Parietal lobe (tissue), 1 donor: ENCODE results near the gene RNASE13. TPM values are rescaled to one million over a fixed set of nuclear protein-coding genes. Genes with fewer than 3 reads are reported as not detected.

ENCODE experiments used
- total RNA-seq: library from RNA; depleted of rRNA; stranded (reverse); fragments of >200 nt; gene quantifications from one replicate; pipeline ENCODE4 v1.2.3, GENCODE V29; 2014

Gene RNASE13, protein sequence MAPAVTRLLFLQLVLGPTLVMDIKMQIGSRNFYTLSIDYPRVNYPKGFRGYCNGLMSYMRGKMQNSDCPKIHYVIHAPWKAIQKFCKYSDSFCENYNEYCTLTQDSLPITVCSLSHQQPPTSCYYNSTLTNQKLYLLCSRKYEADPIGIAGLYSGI
- total RNA-seq = not detected

DNA sequence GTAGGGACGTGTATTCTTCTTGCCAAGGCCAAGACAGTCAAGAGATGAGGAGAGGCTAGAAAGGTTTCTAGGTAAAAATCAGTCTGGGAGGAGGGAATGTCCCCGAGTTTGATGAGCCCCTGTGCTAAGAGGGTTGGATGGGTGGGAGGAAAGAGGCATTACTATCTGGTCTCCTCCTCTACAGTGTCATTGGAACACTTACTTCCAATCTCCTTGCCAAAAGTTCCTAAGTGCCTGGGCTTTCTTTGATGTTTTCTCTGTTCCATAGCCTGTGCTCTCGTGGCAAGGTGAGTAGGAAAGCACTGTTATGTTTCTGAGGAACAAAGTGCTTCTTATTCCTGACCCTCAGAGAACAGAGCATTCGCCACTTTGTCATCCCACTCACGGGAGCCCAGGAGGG lies at the start of gene RNASE13:
Gene RNASE13, minus strand, starts transcription at position 101 of the 400 bp plus-strand sequence. CDS start 519 bp downstream, outside the sequence.

DNA sequence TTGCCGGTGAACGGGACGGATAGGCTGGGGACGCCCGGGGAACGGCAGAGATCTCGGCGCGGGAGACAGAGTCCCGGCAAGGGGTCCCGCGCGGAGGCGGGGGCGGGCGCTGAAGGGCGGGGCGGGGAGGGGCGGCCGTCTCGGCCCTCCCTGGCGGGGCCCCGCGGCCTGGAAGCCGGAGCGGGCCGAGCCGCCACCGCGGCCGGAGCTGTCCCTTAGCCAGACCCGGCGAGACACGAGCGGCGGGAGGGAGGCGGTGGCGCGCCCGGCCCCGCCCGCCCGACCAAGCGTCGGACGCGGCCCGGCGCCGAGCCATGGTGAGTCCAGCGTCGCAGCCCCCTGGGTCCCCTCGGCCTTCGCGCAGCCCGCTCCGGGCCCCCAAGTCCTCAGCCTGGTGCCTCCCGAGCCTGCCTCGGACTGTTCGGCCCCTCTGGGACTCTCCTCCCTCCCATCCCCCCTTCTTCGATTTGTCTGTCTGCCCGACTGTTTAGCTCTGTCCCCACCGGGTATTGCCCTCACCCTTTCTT lies 35.5 kb upstream of the RNASE13 start, which contains the start of gene ARHGEF40:
Gene ARHGEF40, plus strand, starts transcription at position 222 of the 527 bp plus-strand sequence. Its CDS starts 93 bp downstream, at position 315.

DNA sequence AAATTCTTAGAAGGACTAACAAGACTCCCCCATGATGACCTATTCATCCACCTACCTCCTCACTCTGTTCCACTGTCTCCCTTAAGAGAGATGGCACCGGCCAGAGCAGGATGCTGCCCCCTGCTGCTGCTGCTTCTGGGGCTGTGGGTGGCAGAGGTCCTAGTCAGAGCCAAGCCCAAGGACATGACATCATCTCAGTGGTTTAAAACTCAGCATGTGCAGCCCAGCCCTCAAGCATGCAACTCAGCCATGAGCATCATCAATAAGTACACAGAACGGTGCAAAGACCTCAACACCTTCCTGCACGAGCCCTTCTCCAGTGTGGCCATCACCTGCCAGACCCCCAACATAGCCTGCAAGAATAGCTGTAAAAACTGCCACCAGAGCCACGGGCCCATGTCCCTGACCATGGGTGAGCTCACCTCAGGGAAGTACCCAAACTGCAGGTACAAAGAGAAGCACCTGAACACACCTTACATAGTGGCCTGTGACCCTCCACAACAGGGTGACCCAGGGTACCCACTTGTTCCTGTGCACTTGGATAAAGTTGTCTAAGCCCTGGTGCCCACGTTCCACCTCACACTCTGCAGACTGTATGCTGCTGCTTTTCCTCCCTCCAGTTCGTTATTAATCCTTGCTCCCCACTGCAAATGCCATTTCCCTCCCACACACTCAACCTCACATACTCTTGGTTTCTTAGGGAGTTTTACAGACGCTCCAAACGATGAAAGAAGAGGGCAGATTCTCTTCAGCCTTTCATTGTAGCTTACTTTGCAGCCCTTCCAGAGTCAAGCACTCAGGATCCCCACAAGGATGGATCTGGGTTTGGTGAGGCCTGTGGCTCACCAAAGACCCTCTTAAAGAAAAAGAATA lies 23.4 kb upstream of the RNASE13 start, which contains the start of gene RNASE8:
Gene RNASE8, plus strand, starts transcription at position 20 of the 873 bp plus-strand sequence. Its CDS starts 71 bp downstream, at position 91.

DNA sequence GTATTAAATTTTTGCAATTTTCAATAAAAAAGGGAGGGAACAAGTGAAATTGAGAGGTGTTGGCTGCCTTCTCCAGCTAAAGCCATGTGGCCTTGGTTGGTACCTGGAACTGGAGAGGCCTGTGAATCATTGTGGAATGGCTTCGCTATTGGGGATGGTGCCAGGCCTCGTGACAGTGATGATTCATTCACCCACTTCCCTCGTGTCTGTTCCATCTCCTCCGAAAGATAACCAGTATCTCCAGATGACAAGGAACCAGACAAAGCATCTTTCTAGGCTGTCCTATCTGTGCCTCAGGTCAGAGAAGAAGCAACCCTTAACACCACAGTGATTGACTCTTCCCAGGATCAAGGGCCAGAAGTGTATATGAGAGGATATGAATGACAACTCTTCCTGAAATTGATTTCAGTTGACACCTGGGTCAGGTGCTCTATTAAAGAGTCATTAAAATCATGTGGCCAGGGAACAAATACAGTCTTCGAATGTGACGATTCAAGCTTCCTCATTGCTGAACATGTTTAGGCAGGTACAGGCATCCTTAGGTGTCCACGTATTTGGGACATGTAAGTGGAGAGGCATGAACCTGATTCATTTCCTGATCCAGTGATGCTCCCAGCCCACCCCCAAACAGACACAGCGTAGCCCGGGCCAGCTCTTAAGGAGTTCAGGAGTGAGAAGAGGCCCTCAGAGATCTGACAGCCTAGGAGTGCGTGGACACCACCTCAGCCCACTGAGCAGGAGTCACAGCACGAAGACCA lies 7.2 kb upstream of the RNASE13 start, which contains the start of gene RNASE7:
Gene RNASE7, plus strand, starts transcription at position 687 of the 758 bp plus-strand sequence. CDS start 631 bp downstream, outside the sequence.

DNA sequence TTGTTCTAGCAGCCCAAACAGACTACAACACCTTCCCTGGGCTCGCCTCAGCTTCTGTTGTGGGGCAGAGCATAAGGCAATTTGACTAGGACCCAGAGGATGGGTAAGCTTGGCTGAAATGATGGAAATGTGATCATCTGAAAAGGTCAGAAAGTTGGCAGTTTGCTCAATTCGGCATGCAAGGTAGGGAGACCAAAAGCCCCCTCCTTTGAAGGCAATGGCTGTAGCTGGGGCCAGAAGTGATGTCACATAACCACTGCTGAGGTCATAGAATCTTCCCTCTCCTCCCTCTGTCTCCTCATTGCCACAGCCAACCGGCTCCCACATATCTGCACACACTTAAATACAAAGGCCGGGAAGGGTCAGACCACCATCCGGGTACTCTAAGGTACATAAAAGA lies 4.7 kb downstream of the RNASE13 start, which contains the start of gene TPPP2:
Gene TPPP2, plus strand, starts transcription at position 301 of the 400 bp plus-strand sequence. CDS start 365 bp downstream, outside the sequence.

DNA sequence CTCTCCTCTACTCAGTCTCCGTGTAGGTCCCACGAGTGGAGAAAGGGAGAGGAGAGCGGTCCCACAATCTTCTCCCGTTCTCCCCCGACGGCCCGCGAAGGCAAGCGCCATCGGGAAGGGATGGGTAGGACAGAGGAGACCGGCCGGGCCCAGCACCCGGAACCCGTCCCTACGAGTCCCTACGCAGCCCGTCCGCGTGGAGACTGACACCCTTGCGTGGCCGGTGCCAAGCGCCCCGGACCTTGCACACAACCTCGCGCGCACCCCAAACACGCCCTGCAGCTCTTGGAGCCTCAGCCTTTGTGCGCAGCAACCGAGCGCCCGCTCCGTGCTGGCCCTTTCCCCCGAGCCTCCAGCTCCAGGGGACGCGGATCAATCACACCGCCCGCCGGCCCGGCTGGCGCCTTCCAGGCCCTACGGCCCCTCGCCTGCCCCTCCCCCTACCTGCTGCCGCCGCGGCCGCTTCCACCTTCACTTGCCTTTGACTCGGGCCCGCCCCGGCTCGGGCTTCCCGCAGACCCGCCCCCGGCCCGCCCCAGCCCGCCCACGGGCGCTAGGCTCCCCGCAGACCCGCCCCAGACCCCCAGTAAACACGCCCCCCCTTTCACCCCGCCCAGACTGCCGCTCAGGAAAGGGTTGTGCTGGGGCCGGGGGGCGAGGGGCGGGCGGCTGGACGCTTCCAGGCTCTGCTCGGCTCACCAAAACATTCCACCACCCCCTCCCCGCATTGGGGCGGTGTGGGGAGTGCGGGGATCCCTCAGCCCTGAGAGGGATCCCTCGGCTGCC lies 9.8 kb downstream of the RNASE13 start, which contains the start of gene NDRG2:
Gene NDRG2, minus strand, starts transcription at position 477 of the 786 bp plus-strand sequence. CDS start 1,746 bp downstream, outside the sequence.

DNA sequence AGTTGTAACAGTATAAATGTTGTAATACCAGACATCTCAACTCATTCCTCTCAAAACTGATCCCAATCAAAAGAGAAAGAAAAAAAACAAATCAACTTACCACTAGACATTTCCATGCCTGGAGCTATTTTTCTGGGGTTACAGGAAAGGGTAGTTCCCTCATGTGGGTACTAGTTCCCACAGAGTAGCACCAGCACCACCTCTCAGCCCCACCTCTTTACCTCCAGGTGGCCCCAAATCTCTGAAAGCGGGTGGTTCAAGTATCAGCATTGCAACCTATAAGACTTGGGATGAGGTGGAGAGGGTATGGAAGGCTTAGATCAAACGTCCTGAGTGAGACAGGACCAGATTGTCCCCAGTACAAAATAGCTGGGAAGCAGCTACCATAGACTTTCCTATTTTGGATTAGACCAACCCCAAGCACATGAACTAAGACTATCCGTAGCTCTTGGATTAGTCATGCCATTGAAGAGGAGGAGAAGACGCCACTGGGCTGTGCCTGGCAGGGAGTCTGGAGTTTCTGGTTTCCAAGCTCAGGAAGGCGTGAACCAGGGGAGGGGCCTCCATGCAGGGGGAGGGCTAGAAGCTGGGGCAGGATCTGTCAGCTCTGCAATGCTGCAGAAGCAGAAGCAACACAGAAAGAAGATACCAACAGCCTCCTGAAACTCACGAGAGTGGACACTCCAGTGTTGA lies 35.8 kb downstream of the RNASE13 start, which contains the start of gene SLC39A2:
Gene SLC39A2, plus strand, starts transcription at position 620 of the 693 bp plus-strand sequence. CDS start 154 bp downstream, outside the sequence.

DNA sequence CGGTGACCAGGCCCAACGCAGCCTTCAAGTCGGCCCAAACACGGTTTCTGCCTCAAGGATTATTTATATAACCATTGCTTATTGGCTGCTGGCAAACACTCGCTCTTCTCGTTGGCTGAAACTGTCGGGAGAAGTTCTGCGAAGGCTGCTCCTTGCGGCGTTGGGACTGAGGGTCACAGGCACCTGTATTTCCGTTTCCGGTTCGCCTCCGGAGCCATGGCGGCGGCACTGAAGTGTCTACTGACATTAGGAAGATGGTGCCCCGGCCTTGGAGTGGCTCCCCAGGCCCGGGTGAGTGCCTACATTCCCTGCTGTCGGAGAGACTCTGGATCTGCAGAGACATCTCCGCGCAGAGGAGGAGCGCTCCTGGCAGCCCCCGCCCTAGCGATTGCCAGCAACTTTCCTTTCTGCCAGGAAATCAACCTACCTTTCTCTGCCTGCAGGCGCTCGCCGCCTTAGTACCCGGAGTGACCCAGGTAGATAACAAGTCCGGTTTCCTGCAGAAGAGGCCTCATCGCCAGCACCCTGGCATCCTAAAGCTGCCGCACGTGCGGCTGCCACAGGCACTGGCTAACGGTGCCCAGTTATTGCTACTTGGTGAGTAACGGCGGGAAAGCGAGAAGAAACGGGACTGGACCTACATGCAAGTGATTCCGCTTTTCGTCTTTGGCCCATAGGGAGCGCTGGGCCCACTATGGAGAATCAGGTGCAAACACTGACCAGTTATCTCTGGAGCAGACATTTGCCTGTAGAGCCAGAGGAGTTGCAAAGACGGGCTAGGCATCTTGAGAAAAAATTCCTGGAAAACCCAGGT lies 44.6 kb downstream of the RNASE13 start, which contains the start of gene METTL17:
Gene METTL17, plus strand, starts transcription at position 194 of the 814 bp plus-strand sequence. Its CDS starts 23 bp downstream, at position 217.

Other genes with a start within 250 kb of the RNASE13 start
- gene RNASE1, start 232.0 kb downstream of the RNASE13 start, total RNA-seq = 7.8 TPM
- gene RNASE3, start 143.4 kb downstream of the RNASE13 start, total RNA-seq = not detected
- not detected for gene RNASE2, start 79.3 kb downstream of the RNASE13 start, total RNA-seq
- gene METTL17, start 44.8 kb downstream of the RNASE13 start, total RNA-seq = 47.0 TPM
- gene SLC39A2, start 35.5 kb downstream of the RNASE13 start, total RNA-seq = not detected
- 105 TPM for gene NDRG2, start 9.7 kb downstream of the RNASE13 start, total RNA-seq
- not detected for gene TPPP2, start 4.6 kb downstream of the RNASE13 start, total RNA-seq
- not detected for gene RNASE7, start 7.6 kb upstream of the RNASE13 start, total RNA-seq
- gene RNASE8, start 23.0 kb upstream of the RNASE13 start, total RNA-seq = not detected
- gene ARHGEF40, start 35.5 kb upstream of the RNASE13 start, total RNA-seq = 20.7 TPM
- gene ZNF219, start 63.8 kb upstream of the RNASE13 start, total RNA-seq = 11.9 TPM
- gene TMEM253, start 66.3 kb upstream of the RNASE13 start, total RNA-seq = not detected
- not detected for gene OR5AU1, start 121.3 kb upstream of the RNASE13 start, total RNA-seq
- 531 TPM for gene HNRNPC, start 234.6 kb upstream of the RNASE13 start, total RNA-seq
- gene RPGRIP1, start 245.3 kb upstream of the RNASE13 start, total RNA-seq = 0.94 TPM